HG03469 (cell line): ENCODE results near the gene CLDN1.

Experiments used
- ATAC-seq: cut with Tn5 transposase; IDR thresholded peaks from one replicate; pipeline ENCODE4 v1.9.1; 2021; ENCODE audit warnings: mild to moderate bottlenecking, moderate library complexity, moderate number of reproducible peaks; ENCODE audit not compliant: unreplicated experiment

CLDN1 gene

DNA sequence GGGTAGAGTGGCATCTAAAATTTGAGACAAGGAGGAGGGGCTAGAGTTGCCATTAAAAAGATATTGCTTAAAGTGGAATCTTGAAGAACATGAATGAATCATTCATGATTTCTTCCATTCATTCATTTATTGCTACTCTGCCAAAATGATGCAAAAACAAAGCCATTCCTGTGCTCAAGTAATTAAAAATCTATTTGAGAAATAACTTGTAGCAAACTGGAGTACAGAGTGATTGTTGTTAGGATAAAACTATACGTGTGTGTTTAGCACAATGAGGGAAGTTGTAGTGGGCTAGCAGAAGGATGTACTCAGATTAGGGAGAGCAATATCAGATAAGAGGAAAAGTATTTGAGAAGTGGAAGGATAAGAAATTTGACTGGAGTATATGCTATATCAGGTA lies 11.7 kb upstream of the CLDN1 start:
- ATAC-seq = no peak

DNA sequence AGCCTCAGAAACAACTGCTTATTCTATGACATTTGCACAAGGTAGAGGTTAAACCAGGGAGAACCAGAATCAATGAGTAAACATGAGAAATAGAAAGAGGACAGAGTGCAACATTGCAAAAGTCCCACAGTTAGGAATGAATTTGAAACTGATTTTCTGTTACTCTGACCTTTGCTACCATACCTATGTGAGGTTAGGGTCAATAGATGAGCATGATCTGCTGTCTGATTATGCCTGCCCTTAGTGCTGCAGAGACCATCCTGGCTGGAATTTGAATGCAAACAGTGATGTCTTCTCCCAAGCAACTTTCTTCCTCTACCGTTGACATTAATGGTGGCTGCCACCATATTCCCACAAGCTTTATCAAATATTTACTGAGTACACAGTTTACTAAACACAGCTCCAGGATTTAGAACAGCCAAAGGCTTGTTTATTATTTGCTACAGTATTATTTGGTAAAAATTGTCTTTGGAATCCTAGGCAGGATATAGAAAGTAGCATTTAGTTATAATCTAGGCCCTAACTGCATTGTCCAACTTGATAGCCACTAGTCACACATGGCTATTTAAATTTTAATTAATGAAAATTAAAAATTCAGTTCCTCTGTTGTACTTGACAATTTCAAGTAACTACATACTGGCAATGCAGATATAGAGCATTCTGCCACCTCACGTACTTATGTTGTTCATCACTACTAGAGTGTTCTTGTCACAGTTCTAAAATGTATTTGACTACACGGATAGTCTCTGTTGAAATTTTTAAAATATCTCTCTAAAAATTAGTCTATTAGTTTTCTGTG lies 8.9 kb upstream of the CLDN1 start:
- ATAC-seq = no peak

- ATAC-seq = no peak
These were observed 4.7 kb upstream of the CLDN1 start for GRCh38 chr3:190326930-190327329.

GRCh38 chr3:190326361-190326760 lies 4.1 kb upstream of the CLDN1 start:
- no peak for ATAC-seq

- ATAC-seq = no peak
These were observed 3.7 kb upstream of the CLDN1 start for GRCh38 chr3:190325923-190326322.

GRCh38 chr3:190323246-190323626 lies 990 bp upstream of the CLDN1 start:
- no peak for ATAC-seq

GRCh38 chr3:190322604-190323245 lies 479 bp upstream of the CLDN1 start:
- ATAC-seq = no peak

DNA sequence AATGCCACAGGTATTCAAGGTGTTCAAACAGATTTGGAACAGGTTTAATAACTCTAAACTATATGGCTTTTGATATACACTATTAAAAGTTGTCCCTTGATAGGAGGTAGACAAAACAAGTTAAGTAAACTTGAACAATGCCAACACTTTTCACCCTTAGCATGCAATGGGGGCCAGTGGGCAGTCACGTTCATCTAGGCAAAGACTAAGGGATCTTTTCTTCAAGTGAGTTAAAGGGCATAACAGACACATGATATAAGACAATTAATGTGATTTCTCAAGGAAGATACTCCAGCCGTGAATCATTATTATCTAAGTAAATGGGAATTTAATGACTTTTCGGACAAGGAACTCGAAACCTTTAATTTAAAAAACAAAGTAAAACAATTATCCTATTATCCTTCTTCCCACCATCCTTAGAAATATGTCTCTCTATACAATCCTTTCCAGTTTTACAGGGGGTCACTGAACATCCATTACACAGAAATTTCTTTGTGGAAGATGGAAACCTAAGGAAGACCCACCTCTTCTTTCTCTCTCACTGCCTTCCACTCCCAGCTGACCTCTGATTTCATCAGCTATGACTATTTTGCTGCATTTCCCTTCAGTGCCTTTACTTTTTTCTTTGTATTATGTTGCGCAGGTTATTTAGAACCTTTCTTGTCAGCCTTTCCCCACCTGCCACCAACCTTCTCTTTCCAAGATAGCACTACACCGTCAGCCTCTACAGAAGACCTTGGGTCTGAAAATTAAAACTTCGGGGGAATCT lies 1.5 kb downstream of the CLDN1 start:
- ATAC-seq = no peak

DNA sequence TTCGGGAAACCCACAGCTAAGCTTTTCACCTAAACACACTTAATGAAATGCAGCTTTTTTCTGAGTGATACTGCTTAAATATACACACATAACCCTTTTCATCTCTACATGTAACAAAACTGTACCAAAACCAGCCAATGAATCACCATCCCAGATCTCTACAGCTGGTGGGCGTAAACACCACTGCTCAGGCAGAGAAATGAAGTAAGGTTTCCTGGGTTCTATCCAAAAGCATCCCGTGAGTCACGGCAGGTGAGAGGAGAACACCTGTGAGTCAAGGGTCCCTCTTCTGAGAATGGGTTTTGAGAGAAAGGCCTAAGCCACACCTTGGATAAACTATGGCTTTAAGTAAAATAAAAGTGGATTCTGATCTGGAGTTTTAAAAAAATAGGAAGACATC lies 2.6 kb downstream of the CLDN1 start:
- ATAC-seq = no peak

- no peak for ATAC-seq
These were observed 3.6 kb downstream of the CLDN1 start for GRCh38 chr3:190318666-190319065.

- ATAC-seq = no peak
These were observed 7.5 kb downstream of the CLDN1 start for GRCh38 chr3:190314741-190315140.

- ATAC-seq = no peak
These were observed 12.8 kb downstream of the CLDN1 start for GRCh38 chr3:190309414-190309813.

DNA sequence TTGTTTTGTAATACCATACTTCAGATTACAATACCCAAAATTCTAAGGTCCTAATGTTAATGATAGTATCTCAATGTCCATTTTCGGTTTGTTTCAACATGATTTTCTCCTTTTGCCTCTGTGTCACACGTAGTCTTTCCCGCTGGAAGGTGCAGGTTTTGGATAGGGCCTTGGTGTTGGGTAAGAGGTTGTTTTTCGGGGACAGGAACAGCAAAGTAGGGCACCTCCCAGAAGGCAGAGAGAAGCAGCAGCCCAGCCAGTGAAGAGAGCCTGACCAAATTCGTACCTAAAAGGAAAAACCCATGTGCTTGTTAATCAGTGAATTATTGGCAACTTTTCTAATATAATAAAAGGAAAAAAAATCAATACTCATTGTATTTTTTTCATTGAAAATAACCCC lies 14.1 kb downstream of the CLDN1 start:
- no peak for ATAC-seq

GRCh38 chr3:190307164-190307545 lies 15.1 kb downstream of the CLDN1 start:
- no peak for ATAC-seq

- ATAC-seq = no peak
These were observed 15.6 kb downstream of the CLDN1 start for GRCh38 chr3:190306513-190307163.

- ATAC-seq = no peak
These were observed 16.2 kb downstream of the CLDN1 start for GRCh38 chr3:190306026-190306425.

DNA sequence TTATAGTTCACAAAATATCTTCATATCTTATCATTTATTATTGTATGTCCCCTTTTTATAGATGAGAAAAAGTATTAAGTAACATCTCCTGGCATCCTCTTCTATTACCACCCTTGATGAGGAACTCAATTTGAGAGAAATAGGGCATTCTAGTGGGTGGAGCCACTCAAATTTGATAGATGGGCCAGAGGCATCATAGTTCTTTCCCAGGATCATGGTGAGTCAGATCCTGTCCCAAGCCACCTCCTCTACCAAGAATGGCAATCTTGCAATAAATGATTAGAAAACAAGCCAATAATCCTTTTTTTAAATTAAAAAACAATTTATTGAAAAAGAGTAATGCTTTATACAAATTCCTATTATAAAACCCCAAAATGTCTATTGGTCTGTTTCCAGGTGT lies 16.8 kb downstream of the CLDN1 start:
- ATAC-seq = no peak

DNA sequence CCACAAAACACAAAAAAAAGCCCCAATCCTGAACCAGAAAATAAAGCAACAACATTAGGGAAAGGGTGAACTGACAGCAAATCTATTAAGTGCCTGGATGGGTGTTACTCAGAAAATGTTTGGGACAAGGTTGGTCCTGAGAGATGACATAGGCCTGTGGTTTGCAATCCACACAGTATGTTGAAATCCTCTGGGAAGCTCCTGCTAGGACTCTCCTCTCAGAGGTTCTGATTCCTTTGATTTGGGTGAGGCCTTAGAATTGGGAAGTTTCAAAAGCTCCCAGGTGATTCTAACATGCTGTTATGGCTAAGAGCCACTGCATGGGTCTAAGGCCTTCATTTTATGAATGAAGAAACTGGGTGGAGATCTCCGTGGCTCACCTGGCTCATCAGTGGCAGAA lies 18.4 kb downstream of the CLDN1 start:
- no peak for ATAC-seq

DNA sequence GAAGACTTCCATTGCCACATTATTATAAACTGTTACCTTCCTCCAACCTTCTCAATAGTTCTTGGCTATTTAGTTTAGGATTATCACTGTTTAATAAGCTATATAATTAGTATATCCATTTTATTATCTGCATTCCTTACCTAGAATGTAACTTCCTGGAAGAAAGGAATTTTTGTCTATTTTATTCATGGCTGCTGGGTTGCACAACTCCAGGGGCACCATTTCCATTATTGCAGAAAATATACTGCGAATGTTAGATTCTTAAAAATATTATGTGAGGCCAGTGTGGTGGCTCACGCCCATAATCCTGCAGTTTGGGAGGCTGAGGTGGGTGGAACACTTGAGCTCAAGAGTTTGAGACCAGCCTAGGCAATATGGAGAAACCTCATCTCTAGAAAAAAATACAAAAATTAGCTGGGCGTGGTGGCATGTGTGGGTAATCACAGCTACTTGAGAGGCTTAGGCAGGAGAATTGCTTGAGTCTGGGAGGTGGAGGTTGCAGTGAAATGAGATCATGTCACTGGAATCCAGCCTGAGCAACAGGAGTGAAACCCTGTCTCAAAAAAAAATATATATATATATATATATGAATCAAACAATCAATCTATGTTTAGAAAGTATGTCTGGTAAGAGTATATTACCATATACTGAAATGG lies 19.9 kb downstream of the CLDN1 start:
- ATAC-seq = no peak

- ATAC-seq = no peak
These were observed 20.7 kb downstream of the CLDN1 start for GRCh38 chr3:190301591-190301990.

DNA sequence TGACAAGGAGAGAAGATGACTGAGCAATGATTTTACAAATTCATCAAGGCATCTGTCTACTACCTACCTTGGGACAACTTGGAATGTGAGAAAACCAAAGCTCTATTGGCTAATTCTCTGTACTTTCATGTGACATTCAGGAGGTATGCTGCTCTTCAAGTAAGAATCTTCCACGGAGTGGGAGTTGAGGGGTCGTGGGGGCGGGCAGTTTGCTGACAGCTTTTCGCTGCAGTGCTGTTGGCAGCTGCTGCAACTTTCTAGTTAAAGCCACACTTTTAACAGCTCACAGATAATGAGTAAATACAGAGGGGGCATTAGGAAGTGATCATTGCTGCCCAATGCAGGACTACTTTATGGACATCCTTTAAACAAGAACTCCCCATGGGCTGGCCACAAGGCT lies 22.3 kb downstream of the CLDN1 start:
- no peak for ATAC-seq
